Activated gamma-delta T cell treated with anti-CD3 and anti-CD28 coated beads, Interleukin-2, amount 50 U/mL, for 16 hours (primary cell): ENCODE results near the gene APOL4.
"Not testable (repeated sequence)": the region's sequence is repeated elsewhere in the genome, so short reads cannot be mapped to it uniquely, and the experiment has no call there.

ENCODE experiments used
- DNase-seq: peaks from one replicate; pipeline ENCODE4 v3.0.0-alpha.2; 2020; ENCODE audit warnings: low read depth

Gene APOL4

DNA sequence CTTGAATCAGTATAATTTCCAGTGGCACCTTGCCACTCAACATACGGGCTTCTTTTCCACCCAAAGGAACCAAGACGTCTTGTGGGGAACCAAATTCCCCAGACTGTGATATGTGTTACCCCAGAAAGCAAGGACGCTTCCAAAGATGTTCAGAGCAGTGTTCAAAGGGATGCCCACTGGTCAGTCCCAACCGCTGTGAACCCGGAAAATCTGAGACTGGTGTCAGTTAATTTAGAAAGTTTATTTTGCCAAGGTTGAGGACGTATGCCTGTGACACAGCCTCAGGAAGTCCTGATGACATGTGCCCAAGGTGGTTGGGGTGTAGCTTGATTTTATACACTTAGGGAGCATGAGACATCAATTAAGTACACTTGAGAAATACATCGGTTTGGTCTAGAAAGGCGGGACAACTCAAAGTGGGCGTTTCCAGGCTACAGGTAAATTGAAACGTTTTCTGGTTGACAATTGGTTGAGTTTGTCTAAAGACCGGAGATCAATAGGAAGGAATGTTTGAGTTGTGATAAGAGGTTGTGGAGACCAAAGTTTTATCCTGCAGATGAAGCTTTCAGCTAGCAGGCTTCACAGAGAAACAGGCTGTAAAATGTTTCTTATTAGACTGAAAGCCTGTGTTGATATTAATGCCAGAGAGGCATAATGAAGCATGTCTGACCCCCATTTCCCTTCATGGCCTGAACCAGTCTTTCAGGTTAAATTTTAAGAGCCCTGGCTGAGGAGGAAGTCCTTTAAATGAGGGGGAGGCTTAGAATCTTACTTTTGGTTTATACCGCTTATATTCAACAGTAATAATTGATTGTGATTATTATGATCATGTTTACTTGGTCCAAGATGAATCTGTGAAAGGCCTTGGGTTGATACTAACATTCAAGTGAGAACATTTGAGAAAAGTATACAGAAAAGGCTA is 47.8 kb downstream of the APOL4 start:
- no peak for DNase-seq

DNA sequence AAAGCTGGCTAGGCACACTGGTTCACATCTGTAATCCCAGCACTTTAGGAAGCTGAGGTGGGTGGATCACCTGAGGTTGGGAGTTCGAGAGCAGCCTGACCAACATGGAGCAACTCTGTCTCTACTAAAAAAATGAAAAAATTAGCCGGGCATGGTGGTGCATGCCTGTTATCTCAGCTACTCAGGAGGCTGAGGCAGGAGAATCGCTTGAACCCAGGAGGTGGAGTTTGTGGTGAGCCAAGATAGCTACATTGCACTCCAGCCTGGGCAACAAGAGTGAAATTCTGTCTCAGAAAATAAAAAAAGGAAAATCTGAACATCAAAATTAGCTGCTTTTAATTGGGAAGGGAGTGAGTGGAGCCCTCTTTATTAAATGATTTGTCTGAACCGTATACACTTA is 48.8 kb downstream of the APOL4 start:
- not testable (repeated sequence) for DNase-seq

DNA sequence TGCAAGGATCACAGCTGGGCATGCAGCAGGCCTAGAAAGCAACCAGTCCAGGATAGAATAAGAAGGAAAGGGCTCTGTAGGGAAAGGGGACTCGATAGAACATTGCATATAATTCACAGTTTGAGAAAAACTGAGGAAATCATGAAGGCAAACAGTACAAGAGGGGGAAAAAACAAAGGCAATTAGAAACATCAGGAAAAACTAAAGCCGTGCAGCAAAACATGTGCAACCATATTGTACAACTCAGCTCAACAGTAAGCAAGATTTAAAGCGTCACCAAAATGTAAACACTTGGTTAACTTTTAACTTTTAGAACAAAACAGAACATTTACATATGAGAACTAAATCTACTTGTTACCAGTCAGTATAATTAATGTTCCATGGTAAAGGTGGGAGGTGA is 49.5 kb downstream of the APOL4 start:
- DNase-seq = no peak

DNA sequence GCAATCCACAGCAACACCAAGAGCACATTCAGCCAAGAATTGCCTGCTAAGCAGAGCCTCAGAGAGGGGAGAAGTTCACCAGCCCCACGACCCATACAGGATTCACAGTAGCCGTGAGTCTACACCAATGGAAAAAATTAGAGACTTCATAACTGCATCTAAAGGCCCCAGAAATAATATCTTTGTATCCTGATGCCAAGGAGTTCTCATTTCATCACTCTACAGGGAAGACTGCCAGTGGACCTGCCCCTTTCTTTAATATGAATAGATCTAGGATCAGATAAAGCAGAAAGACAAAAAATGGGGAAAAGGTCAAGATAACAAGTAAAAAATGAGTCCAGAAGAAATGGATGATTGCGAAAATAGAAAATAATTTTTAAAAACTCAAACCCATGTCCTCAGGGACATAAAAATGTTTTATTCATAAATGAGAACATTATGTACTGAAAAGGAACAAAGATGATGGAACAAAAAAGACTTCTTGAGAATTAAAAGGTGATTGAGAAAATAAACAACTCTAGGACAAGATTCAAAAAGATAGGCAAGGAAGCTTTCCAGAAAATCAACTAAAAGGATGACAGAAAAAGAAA is 50.5 kb downstream of the APOL4 start:
- DNase-seq = no peak

DNA sequence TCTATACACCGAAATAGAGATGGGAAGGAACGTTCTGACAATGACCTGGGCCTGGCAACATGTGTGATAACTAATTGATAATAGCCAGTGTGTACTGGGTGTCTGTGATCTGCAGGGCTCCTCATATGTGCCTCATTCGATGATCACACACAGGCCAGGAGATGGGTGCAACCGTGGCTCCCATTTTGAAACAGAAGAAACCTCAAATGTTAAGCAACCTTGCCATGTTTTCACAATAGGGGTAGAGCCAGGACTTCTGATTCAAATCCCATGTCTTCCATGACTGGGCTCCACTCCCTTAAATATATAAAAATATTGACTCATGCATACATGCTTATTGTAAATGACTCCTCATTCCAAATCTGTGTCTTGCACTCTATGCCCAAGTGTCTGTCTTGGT is 52.2 kb downstream of the APOL4 start:
- no peak for DNase-seq

DNA sequence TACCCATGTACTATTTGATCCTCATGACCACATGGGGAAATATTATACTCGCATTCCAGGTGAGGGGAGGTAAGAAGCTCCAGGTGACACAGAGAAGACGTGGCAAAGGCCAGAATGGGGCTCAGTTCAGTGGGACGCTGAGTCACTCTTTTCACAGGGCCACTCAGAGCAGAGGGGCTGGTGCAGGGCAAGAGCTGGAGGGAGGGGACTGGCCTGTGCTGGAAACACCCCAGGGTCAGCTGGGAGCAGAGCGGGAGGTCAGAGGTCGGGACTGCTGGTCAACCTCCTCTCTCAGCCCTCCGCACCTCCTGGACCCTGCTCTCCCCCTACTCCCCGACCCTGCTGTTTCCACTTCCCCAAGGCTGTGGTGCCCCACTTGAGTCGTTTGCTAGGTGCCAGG is 53.2 kb downstream of the APOL4 start:
- DNase-seq = no peak

DNA sequence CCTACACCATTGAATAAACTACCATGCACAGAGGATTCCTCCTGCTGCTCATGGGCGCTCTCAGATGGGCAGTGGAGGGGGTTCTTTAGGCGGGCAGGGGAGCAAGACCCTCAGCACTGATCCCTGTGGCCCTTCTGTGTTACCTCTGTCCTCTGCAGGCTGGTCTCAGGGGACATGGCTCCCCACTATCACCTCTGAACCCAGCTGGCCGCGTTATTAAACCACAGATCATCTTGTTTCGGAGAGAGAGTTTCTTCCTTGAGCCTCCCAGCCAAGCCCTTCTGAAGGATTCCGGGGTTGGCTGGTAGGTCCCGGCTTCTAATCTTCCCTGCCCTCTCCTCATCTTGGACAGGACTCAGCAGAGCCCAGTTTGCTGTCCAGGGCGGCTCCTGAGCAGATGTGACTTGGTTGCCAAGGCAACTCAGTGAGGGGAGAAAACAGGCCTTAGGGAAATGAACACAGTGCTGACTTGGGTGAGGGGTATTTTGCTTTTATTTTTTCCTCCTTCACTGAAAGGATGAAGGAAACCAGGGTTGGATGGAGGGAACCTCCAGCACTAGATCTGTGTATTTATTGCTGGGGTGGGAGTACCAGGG is 54.3 kb downstream of the APOL4 start:
- no peak for DNase-seq

DNA sequence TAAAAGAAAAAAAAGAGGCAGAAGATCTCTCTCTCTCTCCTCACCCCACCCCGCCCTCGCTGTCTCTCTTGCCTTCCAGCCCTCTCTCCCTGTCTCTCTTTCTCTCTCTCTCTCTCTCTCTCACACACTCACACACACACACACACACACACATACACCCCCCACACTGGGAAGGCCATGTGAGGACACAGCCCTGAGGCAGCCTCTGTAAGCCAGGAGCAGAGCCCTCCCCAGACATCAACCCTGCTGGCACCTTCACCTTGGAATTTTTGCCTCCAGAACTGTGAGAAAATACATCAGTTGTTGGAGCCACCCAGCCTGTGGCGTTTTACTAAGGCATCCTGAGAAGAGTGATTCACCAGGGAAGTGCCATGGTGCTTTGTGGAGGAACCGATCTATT is 55.7 kb downstream of the APOL4 start:
- DNase-seq = no peak

DNA sequence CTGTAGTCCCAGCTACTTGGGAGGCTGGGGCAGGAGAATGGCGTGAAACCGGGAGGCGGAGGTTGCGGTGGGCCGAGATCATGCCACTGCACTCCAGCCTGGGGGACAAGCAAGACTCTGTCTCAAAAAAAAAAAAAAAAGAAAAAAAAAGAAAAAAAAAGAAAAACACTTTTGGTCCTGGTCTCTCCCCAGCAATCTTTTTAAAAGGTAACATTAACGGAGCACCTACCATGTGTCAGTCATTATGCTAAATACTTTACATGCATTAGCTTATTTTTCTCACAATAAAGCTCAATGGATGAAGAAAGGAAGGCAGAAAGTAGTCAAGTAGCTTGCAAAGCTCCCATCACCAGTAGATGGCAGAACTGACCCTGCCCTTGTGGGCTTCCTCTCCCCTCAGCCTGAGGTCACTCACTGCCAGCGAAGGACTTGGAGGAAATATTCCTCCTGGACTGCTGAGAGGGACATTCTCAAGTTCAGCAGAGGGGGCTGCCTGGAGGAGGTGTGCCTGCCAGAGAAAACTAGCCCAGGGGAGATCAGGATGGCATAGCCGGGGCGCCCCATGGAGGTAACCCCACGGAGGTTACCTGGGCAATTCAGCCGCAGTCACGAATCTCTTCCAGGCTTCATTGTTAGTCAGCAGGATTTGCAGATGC is 56.6 kb downstream of the APOL4 start:
- DNase-seq = no peak

DNA sequence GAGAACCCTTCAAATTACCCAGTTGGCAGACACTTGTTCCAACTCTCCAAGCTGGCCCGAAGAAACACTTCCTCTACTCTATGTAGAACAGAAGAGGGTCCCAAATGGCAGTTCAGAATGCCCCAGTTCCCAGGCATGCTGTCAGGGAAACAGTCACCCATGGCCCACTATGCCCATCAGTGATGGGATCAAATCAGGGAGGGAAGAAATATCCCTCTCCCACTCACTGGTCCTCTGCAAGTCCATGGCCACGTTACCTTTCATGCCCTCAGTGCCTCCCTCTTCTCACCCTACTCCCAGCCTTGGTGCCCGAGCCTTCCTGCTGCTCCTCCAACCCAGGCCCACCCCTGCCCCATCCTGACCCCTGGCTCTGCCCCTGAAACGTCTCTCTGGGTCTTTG is 57.7 kb downstream of the APOL4 start:
- no peak for DNase-seq

DNA sequence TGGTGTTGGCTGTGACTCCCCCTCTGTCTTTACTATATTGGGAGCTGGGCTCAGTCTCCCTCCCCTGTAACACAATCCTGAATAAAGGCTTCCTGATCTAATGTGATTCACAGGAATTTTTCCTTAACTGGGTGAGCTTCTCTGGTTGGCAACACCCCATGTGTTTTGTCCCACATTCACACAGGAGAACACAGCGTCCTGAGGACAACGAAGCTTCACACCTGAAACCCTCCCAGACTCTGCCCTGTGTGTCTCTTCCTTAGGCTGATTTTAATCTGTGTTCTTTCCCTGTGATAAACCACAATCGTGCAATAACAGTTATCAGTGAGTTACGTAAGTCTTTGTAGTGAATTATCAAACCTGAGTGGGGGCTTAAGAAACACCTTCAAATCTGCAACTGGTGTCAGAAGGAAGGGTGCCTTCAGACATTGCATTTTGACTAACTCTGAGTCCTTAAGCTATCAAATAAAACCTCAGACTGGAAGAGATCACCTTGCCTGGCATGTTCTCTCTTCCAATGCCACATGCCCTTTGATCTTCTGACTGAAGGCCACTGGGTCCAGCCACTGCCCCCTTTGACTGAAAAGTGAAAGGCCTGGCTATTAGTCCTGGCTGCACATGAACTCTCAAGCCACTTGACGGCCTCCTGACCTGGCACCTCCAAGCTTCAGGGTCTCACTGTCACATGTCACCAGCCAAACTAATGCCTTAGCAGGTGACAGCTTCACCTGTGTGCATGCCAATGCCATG is 58.4 kb downstream of the APOL4 start:
- no peak for DNase-seq

DNA sequence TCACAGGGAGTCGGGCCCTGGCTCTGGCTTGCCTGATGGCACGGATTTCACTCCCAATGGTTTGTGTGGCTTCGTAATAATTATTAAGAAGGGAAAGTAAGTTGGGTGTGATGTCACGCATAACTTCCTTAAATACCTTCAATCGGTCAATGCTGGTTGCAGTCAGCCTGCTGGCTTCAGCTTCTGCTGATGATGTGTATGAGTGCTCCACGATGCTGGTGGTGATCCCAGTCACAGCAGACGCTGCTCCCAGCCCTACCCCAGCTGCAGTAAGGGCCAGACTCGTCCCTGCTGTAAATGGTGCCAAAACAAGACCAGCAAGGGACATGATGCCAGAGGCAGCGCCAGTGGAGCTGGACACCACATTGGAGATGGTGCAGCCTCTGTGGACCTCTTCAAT is 60.1 kb downstream of the APOL4 start:
- DNase-seq = no peak
